ENCODE measurements around the gene PEX10.

- TF ChIP-seq CTCF (IDR thresholded peaks at IDR 0.05 in 4 of 5, conservative IDR thresholded peaks at IDR 0.05 in 1 of 5) (no peak), POLR2A (IDR thresholded peaks at IDR 0.05) (no peak)
These were observed 20.1 kb upstream of the PEX10 start for GRCh38 chr1:2432441-2432844.

Measured in gastrocnemius medialis (tissue), 4 donors.